Activated CD8-positive, alpha-beta memory T cell treated with anti-CD3 and anti-CD28 coated beads, Interleukin-2, amount 50 U/mL, for 24 hours (primary cell): ENCODE data around the gene ATIC.
"Not testable (repeated sequence)": the region's sequence is repeated elsewhere in the genome, so short reads cannot be mapped to it uniquely, and the experiment has no call there.

Source experiments
- DNase-seq: peaks from one replicate; pipeline ENCODE4 v3.0.0-alpha.2; 2020; ENCODE audit errors: extremely low read depth

ATIC gene

DNA sequence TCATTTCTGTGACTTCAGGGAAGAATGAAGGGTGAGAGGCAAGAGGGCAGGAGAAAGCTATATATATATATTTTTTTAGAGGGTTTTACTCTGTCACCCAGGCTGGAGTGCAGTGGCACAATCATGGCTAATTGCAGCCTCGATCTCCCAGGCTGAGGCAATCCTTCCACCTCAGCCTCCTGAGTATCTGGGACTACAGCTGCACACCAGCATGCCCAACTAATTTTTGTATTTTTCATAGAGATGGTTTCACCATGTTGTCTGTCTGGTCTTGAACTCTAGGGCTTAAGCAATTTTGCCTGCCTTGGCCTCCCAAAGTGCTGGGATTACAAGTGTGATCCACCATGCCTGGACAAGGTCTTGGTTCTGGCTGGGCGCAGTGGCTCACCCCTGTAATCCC, 3.4 kb downstream of the ATIC start:
- DNase-seq = no peak

DNA sequence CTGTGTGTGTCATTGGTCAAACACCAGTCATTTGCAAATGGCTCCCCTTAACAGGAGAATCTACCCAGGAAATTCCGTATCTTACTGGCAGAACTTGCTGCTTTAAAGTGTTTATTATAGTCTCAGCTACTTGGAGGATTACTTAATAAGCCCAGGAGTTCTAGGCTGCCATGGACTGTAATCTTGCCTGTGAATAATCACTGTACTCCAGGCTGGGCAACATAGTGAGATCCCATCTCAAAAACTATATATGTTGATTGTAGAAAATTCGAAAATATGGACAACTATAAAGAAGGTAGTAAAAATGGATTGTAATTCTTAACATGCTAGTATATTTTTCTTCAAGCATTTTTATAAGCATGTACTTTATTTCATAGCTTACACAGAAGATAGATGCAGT, 4.5 kb downstream of the ATIC start:
- no peak for DNase-seq

DNA sequence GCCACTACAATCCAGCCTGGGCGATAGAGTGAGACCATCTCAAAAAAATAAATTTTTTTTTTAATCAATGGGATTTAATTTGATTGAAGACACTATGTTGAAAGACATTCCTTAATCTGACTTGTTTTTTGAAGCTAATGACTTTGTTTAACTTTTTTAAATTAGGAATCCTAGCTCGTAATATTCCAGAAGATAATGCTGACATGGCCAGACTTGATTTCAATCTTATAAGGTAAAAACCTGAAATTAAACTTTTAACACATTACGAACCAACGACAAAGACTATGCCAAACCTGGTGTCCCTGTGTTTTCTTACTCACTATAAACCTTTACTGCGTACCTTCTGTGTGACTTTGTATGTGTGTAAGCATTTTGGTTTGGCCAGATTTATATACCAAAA, 7.6 kb downstream of the ATIC start:
- no peak for DNase-seq

DNA sequence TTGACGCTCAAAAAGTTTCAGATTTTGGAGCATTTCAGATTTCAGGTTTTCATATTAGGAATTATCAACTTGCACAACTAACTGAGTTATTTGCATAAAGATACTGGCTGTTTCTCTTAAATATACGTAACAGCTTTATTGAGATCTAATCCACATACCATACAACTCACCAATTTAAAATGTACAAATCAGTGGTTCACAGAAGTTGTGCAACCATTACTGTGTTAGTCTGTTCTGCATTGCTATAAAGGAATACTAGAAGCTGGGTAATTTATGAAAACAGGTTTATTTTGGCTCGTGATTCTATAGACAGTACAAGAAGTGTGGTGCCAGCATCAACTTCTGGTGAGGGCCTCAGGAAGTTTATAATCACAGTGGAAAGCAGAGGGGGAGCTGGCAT, 8.2 kb downstream of the ATIC start:
- DNase-seq = no peak

DNA sequence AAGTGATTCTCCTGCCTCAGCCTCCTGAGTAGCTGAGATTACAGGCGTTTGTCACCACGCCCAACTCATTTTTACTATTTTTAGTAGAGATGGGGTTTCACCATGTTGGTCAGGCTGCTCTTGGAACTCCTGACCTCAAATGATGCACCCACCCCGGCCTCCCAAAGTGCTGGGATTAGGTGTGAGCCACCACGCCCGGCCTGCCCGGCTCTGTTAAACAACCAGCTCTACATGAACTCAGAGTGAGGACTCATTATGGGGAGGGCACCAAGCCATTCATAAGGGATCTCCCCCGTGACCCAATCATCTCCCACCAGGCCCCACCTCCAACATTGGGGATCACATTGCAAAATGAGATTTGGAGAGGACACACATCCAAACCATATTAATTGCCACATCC, 8.8 kb downstream of the ATIC start:
- DNase-seq = no peak

DNA sequence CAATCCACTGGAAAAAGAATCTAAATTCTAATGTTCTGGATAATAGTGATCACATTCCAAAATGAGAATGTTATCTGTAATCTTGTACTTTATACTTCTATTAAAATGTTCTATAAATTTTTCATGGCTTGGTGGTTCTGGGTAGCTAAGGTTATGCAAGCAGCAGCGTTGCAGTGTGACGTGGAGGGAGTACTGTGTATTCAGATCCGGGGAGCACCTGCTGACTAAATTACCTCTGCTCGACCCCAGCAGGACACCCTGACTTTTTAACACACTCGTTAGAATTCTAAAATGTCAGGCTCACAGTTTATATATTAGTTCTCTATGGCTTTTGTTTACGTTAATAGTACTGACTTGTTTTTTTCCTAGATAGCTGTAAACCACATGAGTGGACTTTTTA, 13.0 kb downstream of the ATIC start:
- DNase-seq = no peak

DNA sequence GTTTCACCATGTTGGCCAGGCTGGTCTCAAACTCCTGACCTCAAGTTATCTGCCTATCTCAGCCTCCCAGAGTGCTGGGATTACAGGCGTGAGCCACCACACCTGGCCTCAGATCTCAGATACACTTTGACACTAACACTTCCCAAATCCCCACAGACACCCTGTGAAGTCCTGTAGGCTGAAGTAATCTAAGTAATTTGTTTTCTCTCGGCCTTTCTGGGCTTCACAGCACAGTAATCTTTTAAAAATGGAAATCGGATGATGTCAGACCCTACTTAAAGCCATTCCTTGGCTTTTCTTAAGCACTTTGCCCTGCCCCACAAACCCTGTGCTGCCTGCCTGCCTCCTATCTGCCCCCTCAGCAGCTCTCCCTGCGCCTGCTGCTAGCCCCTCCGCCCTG, 16.2 kb downstream of the ATIC start:
- no peak for DNase-seq

DNA sequence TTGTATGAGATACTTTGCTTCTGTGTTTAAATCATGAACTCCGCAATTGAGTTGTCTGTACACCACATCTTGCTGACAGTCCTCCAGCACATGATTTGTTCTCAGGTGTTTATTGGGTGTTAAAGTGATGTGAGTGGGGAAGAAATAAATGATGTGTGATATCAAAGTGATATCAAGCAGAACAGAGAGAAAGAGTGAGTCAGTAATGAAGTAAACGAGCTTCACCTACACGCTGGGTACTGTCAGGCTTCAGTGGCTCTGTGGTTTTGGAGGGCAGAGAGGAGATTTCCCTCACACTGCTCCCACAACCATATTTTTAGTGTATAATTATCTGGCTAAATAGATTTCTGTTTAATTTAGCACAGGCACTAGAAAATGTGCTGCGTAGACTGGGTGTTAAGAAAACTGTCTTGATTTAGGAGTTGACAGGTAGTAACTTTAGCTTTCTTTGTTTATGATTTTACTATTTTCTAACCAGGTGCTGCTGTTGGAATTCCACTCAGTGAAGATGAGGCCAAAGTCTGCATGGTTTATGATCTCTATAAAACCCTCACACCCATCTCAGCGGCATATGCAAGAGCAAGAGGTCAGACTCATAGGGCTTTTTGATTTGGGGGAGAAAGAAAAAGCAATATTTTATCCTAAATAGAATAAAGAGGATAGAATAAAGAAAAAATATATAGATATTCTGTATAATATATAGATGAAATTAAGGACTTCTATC, 21.2 kb downstream of the ATIC start:
- DNase-seq = no peak

DNA sequence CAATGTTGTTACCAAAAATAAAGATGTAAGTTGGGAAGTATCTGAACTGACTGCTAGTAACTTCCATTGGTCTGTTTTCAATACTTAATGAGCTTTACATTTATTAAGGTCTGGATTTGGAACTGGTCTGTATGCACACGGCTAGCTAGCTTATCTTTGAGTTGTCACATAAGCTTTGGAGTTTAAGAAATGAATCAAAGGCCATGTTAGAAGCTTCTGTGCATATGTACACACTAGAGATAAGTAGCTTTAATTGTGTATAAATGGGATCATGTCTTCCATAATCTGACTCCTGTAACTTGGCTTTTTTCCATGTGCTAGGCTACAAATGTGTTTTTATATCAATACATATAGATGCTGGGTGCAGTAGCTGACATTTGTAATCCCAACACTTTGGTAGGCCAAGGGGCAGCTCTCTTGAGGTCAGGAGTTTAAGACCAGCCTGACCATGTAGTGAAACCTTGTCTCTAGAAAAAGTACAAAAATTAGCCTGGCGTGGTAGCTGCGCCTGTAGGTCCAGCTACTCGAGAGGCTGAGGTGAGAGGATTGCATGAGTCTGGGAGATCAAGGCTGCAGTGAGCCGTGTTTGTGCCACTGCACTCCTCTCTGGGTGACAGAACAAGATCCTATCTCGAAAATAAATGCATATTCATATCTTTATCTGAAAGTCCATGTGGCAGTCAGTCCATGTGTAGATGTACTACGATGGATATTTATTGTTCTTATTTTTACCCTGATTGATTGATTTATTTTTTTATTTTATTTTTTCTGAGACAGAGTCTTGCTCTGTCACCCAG, 27.2 kb downstream of the ATIC start:
- DNase-seq = no peak

DNA sequence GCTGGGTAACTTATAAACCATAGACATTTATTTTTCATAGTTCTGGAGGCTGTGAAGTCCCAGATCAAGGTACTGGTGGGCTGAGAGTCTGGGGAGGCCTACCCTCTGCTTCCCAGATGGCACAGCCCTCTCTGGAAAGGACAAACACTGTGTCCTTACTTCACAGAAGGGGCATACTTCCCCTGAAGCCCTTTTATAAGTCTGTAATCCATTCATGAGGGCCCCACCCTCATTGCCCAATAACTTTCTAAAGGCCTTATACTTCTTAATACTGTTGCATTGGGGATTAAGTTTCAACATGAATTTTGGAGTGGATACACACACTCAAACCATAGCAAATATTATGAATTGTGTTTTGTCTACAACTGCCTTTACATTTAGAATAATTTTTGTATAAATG, 36.0 kb downstream of the ATIC start:
- no peak for DNase-seq

DNA sequence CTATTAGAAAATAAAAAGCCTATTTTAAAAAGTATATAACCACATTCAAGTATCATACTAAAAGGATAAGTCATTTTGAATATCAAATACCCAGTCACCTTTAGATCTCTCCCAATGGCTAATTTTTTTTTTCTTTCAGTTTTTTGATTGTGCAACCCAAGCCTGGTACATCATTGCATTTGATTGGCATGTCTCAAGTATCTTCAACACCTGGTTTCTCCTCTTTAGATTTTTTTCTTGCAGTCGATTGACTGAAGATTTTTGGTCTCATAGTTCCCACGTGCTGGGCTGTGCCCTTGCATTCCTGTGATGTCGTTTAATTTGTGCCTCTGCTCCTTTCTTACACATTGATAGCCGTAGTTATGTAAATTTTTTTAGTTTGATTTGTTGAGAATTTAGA, 40.7 kb downstream of the ATIC start:
- DNase-seq = no peak

DNA sequence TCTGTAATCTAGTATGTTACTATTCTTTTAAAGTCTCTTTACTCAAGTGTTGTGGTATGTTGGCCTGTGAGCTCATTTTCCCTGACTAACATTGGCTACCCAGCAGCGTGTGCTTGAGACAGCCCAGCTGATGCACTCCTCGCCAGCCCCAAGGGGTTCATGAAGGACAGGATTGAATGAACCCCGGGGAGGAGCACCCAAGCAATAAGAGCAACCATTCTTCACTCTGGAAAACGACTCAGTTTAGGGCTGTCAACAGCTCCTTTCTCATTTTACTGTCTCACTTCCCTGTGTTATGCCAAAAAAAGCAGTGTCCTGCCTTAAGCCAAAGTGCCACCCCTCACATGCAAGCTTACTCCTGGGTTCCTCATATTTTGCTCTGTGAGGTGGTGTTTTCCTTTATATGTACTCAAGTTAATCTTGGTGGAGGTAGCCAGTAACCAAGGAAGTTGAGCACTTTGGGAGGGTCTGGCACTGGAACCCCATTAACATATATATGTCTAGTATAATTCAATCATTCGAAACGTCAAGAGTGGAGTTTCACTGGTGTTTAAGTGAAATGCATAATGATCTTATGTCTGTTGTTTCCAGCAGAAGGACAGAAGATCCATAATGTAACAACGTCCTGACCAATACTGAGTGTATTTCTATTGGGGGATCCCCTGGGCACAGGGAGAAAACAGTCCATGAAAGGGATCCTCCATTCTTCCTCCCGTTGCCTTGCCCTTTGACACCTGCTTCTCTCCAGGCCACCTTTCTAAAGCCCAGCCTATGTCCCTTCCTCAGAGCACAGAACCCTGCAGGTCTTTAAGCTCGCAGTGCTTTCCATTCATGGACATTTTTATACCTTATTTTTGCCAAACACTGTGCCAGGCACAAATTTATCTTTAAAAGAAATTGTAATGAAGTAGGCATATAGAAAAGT, 43.2 kb downstream of the ATIC start:
- DNase-seq = no peak

DNA sequence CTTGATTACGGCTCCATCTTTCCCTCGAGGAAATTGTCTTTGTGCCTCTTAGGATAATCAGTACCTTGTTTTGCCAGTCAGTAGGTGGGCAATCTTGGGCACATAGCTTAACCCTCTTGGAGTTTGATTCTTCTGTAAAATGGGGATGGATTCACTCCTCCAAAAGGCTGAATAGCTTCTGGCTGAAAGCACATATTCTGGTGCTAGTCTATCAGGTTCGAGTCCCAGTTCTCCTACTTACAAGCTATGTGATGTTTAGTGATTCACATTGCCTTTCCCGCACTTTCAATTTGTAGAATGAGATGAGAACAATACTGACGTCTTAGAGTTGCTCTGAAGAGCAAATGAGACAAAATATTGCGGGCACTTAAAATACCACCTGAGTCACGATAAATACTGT, 43.9 kb downstream of the ATIC start:
- no peak for DNase-seq

DNA sequence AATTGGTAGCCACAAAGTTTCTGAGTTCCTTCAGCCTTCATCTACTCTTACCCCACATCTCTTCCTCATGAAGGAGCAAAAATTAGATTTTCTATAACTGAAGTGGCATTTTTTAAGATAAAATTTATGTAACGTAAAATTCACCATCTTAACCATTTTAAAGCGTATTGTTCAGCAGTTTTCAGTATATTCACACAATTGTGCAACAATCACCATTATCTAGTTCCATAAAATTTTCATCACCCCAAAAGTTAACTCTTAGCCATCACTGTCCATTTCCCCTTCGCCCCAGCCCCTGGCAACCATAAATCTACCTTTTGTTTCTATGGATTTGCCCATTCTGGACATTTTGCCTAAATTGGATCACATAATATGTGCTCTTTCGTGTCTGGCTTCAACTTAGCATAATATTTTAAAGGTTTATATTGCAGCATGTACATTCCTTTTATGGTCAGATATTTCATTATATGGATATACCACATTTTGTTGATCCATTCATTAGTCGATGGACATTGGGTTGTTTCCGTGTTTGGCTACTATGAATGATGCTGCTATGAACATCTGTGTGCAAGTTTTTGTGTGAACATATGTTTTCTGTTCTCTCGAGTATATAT, 44.6 kb downstream of the ATIC start:
- no peak for DNase-seq

DNA sequence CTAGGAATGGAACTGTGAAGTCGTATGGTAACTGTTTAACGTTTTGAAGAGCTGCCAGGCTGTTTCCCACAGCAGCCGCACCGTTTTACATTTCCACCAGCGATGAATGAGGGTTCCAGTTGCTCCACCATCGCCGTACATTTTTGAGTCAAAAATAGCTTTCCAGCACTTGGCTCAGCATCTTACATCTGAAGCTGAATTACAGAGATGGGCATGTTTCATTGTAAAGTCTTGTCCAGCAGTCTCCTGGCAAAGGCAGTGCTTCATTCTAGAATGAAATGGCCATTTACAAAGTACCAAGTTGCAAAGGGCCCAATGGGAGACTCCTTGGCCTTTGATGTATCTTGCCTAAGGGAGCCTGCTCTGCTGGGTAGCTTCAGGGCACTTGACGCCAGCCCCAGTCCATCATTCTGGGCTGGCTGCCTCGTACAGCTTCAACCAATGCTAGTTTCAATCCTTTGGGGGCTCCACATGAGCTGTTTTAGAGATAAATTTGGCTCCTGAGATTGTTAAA, 45.1 kb downstream of the ATIC start:
- DNase-seq = no peak

DNA sequence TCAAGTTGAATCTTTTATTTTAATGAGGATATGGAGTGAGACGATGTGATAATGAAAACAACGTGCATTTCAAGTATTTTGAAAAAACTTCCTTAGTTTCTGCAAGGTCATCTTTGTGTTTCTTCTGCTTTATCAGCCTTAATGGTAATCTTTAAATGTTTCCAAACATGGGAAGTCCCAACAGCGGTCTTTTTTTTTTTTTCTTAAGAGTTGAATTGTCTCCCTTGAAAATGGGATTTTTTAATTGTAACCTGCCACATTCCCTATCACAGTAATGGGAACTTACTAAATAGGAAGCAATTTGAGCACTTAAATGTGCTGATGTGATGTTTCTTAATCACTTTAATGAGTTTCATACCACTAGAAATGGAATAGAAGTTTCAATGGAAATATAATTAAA, 45.8 kb downstream of the ATIC start:
- DNase-seq = no peak

DNA sequence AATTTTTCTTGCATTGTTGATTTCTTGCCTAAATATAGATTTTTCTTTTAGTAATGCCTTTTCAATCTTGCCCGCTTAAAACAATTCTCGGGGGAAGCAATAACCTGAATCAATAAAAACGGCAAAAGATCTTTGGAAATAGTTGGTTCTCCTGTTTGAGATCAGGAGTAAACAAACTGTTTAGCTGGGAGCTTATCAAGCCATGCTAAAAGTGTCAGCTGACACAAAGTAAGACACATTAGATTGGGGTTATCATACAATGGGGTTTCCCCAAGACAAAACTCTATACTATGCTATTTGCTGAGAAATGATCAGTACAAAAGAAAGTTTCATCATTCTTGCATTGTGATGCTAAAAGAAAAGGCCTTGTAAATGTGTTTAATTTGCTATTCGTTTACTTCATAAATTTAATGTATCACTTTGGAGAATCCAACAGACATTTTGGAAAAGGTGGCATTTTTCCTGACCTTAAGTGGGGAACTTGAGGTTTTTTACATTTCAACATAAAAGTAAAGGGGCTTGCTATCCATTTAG, 46.5 kb downstream of the ATIC start:
- no peak for DNase-seq

DNA sequence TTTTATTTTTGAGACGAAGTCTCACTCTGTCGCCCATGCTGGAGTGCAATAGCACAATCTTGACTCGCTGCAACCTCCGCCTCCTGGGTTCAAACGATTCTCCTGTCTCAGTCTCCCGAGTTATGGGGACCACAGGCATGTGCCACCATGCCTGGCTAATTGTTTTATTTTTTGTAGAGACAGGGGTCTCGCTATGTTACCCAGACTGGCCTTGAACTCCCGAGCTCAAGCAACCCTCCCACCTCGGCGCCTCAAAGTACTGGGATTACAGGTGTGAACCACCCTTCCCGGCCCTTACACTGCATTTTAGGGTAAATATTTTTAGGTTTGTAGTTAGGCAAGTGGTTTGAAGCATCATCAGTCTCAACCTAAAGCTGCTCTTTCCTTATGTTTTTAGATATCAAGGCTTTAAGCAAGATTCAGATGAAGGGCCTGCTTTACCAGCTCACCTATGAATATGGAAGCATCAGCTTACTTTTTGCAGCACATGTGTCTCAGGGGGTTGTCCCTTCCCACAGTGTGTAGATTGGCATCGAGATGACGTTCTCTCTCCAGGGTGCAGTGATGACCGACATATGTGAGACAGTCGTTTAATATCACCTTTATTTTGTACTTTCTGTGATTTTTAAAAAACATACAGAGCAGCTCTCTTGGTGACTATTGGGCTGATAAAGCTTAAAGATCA, 47.2 kb downstream of the ATIC start:
- DNase-seq = no peak

DNA sequence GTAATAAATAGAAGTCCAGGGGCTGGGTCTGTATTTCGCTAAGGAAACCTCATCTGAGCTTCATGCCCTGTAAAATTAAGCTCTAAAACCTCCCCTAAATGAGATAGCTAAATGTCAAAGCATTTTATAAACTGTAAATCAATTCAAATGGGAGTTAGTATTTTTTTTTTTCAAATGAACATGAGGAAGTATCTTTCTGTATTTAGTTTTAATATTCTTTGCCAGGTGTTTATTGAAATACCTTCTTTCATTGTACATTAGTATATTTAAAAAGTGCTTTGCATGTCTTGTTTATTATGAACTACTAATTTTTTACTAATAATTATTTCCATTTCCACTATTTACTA, 47.7 kb downstream of the ATIC start:
- DNase-seq = no peak

DNA sequence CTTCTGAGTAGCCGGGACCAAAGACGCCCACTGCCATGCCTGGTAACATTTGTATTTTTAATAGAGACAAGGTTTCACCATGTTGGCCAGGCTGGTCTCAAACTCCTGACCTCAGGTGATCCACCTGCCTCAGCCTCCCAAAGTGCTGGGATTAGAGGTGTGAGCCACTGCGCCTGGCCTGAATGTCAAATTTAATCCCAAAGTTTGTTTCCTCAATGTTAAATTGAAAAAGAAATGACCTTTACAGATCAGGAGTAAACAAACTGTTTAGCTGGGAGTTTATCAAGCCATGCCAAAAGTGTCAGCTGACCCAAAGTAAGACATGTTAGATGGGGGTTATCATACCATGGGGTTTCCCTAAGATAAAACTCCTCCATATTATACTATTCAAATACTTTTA, 48.2 kb downstream of the ATIC start:
- DNase-seq = not testable (repeated sequence)

DNA sequence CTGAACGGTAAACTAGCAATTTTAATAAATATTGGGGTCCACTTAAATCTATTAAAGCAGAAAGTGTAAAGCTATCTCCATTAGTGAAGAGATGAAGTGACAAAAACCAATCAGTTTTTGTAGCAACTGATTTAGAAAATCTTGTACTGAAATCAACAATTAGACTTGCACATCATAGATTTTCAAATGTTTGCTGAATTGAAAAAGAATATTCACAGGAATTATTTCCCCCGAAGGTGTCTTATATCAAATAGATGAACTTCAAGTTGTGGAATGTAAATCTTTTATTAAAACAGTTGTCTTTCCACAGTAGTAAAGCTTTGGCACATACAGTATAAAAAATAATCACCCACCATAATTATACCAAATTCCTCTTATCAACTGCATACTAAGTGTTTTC, 48.7 kb downstream of the ATIC start:
- DNase-seq = no peak
